GM12878 (cell line): ENCODE data around the gene SASH1. TPM values are rescaled to one million over a fixed set of nuclear protein-coding genes. Genes with fewer than 3 reads are reported as not detected.

ENCODE experiments used
- MEF2B ChIP-seq: fragments of 450-650 bp; IDR thresholded peaks from 2 replicates; pipeline ENCODE4 v1.6.1; 2018; ENCODE audit warnings: mild to moderate bottlenecking, moderate library complexity; ENCODE audit not compliant: partially characterized antibody, poor library complexity, severe bottlenecking
- MYB ChIP-seq: fragments of 150-350 bp; IDR thresholded peaks from 2 replicates; pipeline ENCODE4 v1.6.1; 2014; ENCODE audit warnings: mild to moderate bottlenecking, low read depth, low read length, borderline replicate concordance
- POLR2AphosphoS5 ChIP-seq: IDR thresholded peaks from 2 replicates; pipeline ENCODE4 v1.6.1; 2011; ENCODE audit warnings: mild to moderate bottlenecking, low read length, inconsistent platforms
- TBL1XR1 ChIP-seq: IDR thresholded peaks from 2 replicates; pipeline ENCODE4 v1.6.1; 2012; ENCODE audit warnings: low read depth, low read length, improper control_type of control experiment
- ZNF217 ChIP-seq: fragments of 450-650 bp; IDR thresholded peaks from 2 replicates; pipeline ENCODE4 v1.6.1; 2017; ENCODE audit warnings: antibody characterized with exemption, mild to moderate bottlenecking
- polyA plus RNA-seq, 11 experiments: library from polyadenylated mRNA; depleted of rRNA in 4 of 11; unstranded in 6 of 11; stranded (reverse) in 5 of 11; fragments of >200 nt; fragmentation: Nextera tagmentation in 4 of 11; fragmentation: Illumina TruSeq in 1 of 11; extraction: Ambion mirVana in 4 of 11; extraction: Trizol in 1 of 11; gene quantifications; 1 replicate in 1 of 11; 2 replicates in 10 of 11; pipeline versions ENCODE4 v1.2.1 to v1.2.3, GENCODE V29; 2011 to 2016; ENCODE audit warnings: inconsistent platforms in 2 of 11, missing spikeins in 2 of 11, low read depth in 1 of 11
- total RNA-seq, 4 experiments: library from RNA; depleted of rRNA in 3 of 4; stranded (reverse); fragments of >200 nt in 3 of 4; fragmentation: Illumina TruSeq in 1 of 4; extraction: Trizol in 1 of 4; gene quantifications; 2 replicates each; pipeline versions ENCODE4 v1.2.1 to v1.2.3, GENCODE V29; 2013 to 2021
- TF ChIP-seq, protein P1 (sequence below): IDR thresholded peaks from 2 replicates; pipeline ENCODE4 v1.6.1; 2011; ENCODE audit warnings: low read depth, low read length, improper control_type of control experiment, borderline replicate concordance
- TF ChIP-seq, protein P2 (sequence below): fragments of 450-650 bp; formaldehyde crosslinking; IDR thresholded peaks from 2 replicates; pipeline ENCODE4 v1.4.0; 2020; ENCODE audit warnings: mild to moderate bottlenecking, moderate library complexity
- TF ChIP-seq, protein P3 (sequence below): fragments of 450-650 bp; IDR thresholded peaks from 2 replicates; pipeline ENCODE4 v1.6.1; 2016; ENCODE audit warnings: mild to moderate bottlenecking, moderate library complexity, borderline replicate concordance

SASH1 gene
- total and polyA plus RNA-seq, 10 of the 15 experiments (the other 5 are each of a cell fraction or from before 2014, with no cell fraction given): 0.01 to 0.73 (median 0.14) TPM; not detected in 4

DNA sequence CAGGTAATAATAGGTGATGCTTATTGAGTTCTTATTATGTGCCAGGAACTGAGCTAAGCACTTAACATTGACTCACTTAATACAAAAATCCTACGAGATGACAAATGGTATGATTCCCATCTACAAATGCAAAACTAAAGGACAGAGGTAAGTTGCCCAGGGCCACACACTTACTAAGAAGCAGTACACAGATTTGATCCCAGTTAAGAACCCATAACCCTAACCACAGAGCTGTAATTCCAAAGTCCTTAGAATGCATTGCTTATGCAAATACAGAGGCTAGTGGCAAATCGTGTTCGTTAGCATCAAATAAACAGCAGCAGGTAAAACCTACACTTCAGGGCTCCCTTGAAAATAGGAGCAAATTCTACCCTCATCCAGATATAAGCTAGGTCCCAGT, 104.0 kb downstream of the SASH1 start (continued):
- TF ChIP-seq, protein P1, sequence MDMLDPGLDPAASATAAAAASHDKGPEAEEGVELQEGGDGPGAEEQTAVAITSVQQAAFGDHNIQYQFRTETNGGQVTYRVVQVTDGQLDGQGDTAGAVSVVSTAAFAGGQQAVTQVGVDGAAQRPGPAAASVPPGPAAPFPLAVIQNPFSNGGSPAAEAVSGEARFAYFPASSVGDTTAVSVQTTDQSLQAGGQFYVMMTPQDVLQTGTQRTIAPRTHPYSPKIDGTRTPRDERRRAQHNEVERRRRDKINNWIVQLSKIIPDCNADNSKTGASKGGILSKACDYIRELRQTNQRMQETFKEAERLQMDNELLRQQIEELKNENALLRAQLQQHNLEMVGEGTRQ: no peak
- TF ChIP-seq ZNF217 (no peak), POLR2AphosphoS5 (no peak), TBL1XR1 (no peak), MEF2B (no peak), MYB (no peak)
- TF ChIP-seq, protein P2, sequence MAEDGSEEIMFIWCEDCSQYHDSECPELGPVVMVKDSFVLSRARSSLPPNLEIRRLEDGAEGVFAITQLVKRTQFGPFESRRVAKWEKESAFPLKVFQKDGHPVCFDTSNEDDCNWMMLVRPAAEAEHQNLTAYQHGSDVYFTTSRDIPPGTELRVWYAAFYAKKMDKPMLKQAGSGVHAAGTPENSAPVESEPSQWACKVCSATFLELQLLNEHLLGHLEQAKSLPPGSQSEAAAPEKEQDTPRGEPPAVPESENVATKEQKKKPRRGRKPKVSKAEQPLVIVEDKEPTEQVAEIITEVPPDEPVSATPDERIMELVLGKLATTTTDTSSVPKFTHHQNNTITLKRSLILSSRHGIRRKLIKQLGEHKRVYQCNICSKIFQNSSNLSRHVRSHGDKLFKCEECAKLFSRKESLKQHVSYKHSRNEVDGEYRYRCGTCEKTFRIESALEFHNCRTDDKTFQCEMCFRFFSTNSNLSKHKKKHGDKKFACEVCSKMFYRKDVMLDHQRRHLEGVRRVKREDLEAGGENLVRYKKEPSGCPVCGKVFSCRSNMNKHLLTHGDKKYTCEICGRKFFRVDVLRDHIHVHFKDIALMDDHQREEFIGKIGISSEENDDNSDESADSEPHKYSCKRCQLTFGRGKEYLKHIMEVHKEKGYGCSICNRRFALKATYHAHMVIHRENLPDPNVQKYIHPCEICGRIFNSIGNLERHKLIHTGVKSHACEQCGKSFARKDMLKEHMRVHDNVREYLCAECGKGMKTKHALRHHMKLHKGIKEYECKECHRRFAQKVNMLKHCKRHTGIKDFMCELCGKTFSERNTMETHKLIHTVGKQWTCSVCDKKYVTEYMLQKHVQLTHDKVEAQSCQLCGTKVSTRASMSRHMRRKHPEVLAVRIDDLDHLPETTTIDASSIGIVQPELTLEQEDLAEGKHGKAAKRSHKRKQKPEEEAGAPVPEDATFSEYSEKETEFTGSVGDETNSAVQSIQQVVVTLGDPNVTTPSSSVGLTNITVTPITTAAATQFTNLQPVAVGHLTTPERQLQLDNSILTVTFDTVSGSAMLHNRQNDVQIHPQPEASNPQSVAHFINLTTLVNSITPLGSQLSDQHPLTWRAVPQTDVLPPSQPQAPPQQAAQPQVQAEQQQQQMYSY (CRISPR knock-in tag): no peak
- TF ChIP-seq, protein P3, sequence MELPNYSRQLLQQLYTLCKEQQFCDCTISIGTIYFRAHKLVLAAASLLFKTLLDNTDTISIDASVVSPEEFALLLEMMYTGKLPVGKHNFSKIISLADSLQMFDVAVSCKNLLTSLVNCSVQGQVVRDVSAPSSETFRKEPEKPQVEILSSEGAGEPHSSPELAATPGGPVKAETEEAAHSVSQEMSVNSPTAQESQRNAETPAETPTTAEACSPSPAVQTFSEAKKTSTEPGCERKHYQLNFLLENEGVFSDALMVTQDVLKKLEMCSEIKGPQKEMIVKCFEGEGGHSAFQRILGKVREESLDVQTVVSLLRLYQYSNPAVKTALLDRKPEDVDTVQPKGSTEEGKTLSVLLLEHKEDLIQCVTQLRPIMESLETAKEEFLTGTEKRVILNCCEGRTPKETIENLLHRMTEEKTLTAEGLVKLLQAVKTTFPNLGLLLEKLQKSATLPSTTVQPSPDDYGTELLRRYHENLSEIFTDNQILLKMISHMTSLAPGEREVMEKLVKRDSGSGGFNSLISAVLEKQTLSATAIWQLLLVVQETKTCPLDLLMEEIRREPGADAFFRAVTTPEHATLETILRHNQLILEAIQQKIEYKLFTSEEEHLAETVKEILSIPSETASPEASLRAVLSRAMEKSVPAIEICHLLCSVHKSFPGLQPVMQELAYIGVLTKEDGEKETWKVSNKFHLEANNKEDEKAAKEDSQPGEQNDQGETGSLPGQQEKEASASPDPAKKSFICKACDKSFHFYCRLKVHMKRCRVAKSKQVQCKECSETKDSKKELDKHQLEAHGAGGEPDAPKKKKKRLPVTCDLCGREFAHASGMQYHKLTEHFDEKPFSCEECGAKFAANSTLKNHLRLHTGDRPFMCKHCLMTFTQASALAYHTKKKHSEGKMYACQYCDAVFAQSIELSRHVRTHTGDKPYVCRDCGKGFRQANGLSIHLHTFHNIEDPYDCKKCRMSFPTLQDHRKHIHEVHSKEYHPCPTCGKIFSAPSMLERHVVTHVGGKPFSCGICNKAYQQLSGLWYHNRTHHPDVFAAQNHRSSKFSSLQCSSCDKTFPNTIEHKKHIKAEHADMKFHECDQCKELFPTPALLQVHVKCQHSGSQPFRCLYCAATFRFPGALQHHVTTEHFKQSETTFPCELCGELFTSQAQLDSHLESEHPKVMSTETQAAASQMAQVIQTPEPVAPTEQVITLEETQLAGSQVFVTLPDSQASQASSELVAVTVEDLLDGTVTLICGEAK: no peak
